Cortex of kidney (tissue), 1 donor: ENCODE results near the gene ME2.
"Not testable (repeated sequence)": the region's sequence is repeated elsewhere in the genome, so short reads cannot be mapped to it uniquely, and the experiment has no call there.

Experiments used
- DNase-seq: peaks from one replicate; lab custom pipeline; 2025; lab: John Stamatoyannopoulos, UW

Gene ME2

GRCh38 chr18:50973367-50974126 is 94.6 kb downstream of the ME2 start:
- no peak for DNase-seq

- DNase-seq: no peak
Observed at GRCh38 chr18:50977037-50977760, 98.3 kb downstream of the ME2 start.

- no peak for DNase-seq
Observed at GRCh38 chr18:50981381-50981780, 102.5 kb downstream of the ME2 start.

- DNase-seq: no peak
Observed at GRCh38 chr18:50982086-50982801, 103.3 kb downstream of the ME2 start.

GRCh38 chr18:50982802-50983179 is 103.9 kb downstream of the ME2 start:
- no peak for DNase-seq

DNA sequence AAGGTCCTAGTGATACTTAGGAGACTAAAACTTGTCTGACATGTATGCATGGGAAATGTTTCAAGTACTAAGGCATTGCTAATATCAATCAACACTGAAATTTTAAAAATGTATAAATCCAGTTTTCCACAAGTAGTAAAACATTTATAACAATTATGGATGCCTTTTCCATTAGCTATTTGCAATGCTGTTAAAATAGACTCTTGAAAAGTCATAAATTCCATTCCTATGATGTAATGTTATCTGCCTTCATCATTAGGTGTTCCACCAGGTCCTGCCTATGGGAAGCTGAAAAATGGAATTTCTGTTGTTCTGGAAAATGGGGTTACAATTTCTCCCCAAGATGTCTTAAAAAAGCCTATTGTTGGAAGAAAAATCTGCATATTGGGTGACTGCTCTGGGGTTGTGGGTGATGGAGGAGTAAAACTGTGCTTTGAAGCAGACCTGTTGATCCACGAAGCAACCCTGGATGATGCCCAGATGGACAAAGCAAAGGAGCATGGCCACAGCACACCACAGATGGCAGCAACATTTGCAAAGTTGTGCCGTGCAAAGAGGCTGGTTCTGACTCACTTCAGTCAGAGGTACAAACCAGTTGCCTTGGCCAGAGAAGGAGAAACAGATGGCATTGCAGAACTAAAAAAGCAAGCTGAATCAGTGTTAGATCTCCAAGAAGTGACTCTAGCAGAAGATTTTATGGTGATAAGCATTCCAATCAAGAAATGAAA is 107.6 kb downstream of the ME2 start:
- DNase-seq: no peak

GRCh38 chr18:50987261-50987660 is 108.3 kb downstream of the ME2 start:
- DNase-seq: no peak

DNA sequence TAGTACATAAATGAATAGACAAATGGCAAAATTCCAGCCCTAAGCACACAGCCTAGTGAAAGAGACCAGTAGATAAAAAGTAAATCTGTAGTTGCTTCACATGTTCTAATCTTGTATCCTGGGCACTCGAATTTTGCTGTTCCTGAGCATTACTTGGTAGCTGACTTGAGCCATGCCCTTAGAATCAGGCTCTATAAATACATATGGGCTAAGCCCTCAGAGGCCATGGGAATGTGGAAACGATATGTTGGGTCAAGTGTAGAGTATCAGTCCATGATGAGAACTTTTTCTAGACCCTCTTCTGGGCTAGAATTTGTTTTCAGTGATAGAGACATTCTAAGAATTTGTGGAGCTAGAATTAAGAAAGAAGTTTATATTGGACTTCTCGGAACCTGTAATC is 110.8 kb downstream of the ME2 start:
- no peak for DNase-seq

GRCh38 chr18:50992351-50992762 is 113.4 kb downstream of the ME2 start:
- no peak for DNase-seq

DNA sequence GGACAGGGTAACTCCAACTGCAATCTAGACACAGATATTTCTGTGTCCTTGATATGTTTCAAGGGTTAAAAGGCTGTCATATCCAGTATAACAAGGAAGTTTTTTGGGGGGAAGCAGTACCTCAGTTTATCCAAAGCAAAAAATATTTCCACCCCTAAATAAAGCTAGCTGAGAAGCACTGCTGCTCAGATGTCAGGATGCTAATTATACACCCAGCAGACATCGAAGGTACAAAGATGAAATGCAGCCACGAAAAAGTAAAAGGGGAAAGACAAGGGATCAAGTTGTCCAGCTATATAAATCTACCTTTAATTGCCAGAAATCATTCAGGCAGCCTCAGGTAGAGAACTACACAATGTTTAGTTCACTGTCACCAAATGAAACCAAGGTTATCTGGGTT is 115.1 kb downstream of the ME2 start:
- DNase-seq: no peak

- not testable (repeated sequence) for DNase-seq
Observed at GRCh38 chr18:51003174-51003573, 124.3 kb downstream of the ME2 start.
